ENCODE data around the gene CLEC7A. TPM values are rescaled to one million over a fixed set of nuclear protein-coding genes. Genes with fewer than 3 reads are reported as not detected.

CLEC7A gene
- total RNA-seq, 1 donor from 2014 or later: 51.1 TPM

DNA sequence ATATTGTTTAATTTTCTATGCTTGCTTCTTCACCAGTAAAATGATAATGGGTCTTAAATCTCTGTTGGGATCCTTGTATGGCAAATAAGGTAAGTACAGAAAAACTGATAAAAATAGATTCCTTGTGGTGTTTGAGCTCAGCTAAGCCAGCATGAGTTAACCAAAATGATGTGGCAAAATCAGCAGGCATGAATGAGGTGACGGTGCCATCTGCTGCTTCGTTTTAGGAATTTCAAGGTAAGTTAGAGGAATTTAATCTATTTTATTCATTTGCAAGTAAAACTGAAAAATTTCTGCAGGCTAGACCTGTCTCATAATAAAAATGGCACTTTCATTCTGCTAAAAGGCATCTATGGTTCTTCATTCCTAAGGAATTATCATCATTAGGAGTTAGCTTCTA lies 10.0 kb upstream of the CLEC7A start:
- H3K4me3 ChIP-seq: no peak overlapping the region
- no peaks in the 10 kb centered on the region for H3K9me3 ChIP-seq
- DNase-seq (no peak), ATAC-seq (peak; percentile 73)
- no peaks in the 10 kb centered on the region for H3K27me3 ChIP-seq
- H3K27ac ChIP-seq: no peak overlapping the region
- intact Hi-C loops (cut with DNase I): no loop called here
- H3K4me1 ChIP-seq: no peaks in the 10 kb centered on the region
- no peaks in the 10 kb centered on the region for H3K36me3 ChIP-seq
- peak; percentile 60 for TF ChIP-seq CTCF (IDR thresholded peaks at IDR 0.05)

DNA sequence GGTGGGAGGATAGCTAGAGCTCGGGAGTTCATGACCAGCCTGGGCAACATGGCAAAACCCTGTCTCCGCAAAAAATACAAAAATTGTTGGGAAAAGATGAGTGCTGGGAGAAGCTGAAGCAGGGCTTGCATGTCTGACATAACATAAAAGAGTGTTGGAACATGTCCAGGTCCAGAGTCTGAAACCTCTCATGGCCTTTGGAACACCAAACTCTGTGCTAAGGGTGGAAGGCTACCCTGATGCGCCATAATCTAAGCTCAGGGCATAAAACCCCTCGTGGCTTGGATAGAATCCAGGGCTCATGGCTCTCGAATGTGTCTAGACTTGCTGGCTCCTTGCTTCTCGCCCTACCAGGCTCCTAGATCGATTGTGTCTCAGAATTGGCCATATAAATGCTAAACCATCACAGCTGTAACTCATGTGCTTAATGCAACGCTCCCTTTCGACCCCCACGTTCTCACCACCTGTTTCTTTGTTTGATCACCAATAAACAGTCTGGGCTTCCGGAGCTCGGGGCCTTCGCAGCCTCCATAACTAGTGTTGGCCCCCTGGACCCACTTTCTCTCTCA lies 6.7 kb upstream of the CLEC7A start:
- intact Hi-C loops (cut with DNase I): no loop called here
- no peak for TF ChIP-seq CTCF (IDR thresholded peaks at IDR 0.05)
- H3K27ac ChIP-seq: no peak overlapping the region

DNA sequence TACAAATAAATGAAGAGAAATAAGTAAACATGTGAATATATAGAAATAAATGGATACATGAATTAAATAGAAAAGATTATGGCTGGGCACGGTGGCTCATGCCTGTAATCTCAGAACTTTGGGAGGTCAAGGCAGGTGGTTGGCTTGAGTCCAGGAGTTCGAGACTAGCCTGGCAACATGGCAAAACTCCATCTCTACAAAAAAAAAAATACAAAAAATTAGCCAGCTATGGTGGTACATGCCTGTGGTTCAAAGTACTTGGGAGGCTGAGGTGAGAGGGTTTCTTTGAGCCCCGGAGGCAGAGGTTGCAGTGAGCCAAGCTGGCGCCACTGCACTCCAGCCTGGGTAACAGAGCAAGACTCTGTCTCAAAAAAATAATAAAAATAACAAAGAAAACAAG lies 5.1 kb upstream of the CLEC7A start:
- no peak for ATAC-seq
- Histone ChIP-seq H3K9me3 (no peaks in the 10 kb centered on the region), H3K4me1 (no peaks in the 10 kb centered on the region), H3K36me3 (no peaks in the 10 kb centered on the region), H3K27ac (no peak overlapping the region), H3K27me3 (no peaks in the 10 kb centered on the region), H3K4me3 (no peak overlapping the region)
- TF ChIP-seq CTCF (IDR thresholded peaks at IDR 0.05): no peak
- intact Hi-C loops (cut with DNase I): no loop called here
- DNase-seq: no peak

More for the DNA sequence above, 6.7 kb upstream of the CLEC7A start:
- ATAC-seq (no peak), DNase-seq (no peak)
- no peak overlapping the region for H3K4me3 ChIP-seq
- no peaks in the 10 kb centered on the region for H3K4me1 ChIP-seq
- H3K36me3 ChIP-seq: no peaks in the 10 kb centered on the region
- no peaks in the 10 kb centered on the region for H3K9me3 ChIP-seq
- H3K27me3 ChIP-seq: no peaks in the 10 kb centered on the region

DNA sequence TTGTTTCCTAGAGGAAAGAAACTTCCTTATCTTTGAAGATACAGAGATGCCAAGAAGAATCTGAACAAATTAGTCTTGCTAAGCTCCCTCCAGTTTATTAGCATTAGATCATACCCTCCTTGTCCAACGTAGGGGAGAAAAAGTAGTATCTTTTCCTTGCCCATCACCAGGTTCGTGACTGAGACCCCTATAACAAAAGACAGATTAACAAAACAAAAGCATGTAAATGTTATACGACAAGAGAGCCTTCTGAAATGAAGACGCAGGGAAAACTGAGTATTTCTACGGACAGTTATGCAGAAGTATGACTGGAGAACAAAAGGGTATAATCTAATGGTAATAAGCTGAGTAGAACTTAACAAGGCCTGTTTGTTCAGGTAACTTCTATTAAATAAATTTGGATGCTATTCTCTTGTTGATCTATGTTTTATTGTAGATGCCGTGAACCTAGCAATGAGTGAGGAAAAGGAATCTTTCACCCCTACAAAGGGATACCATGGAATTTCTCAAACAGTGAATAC lies 2.9 kb upstream of the CLEC7A start:
- DNase-seq (no peak), ATAC-seq (no peak)
- no peaks in the 10 kb centered on the region for H3K4me1 ChIP-seq
- no peaks in the 10 kb centered on the region for H3K27me3 ChIP-seq
- TF ChIP-seq CTCF (IDR thresholded peaks at IDR 0.05): no peak
- no peak overlapping the region for H3K4me3 ChIP-seq
- intact Hi-C loops (cut with DNase I): no loop called here
- H3K9me3 ChIP-seq: no peaks in the 10 kb centered on the region
- H3K27ac ChIP-seq: no peak overlapping the region
- H3K36me3 ChIP-seq: no peaks in the 10 kb centered on the region

DNA sequence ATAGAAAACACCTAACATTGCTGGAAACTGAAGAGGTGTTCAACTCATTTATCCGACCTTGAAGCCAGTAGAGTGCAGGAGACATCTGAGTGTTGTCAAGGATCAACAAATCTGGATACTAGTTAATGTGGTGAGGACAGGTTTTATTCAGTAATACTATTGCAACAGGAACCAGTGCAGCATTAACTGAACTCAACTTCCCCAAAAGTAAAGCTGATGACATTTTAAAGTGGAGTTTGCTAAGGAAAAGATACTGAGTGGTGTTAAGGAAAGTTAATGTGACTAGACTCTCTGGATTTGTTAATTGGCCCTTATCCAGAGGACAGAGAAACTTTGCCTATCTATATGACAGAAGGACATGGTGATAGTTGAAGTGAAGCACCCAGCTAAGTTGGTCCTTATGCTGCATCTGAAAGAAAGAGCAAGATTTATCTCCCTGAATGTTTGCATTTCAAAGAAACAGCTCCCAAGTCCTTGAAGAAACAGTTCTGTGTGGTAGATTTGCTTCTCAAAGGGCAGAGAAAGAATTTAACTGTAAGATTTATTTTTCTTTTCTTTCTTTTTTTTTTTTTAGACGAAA lies 1.2 kb upstream of the CLEC7A start:
- peak; percentile 65 for ATAC-seq
- peak overlapping the region; percentile 51 for H3K27ac ChIP-seq
- intact Hi-C loops (cut with DNase I): no loop called here

More for the DNA sequence above, 1.2 kb upstream of the CLEC7A start:
- no peaks in the 10 kb centered on the region for H3K4me1 ChIP-seq
- TF ChIP-seq CTCF (IDR thresholded peaks at IDR 0.05): no peak
- H3K27me3 ChIP-seq: no peaks in the 10 kb centered on the region
- no peaks in the 10 kb centered on the region for H3K36me3 ChIP-seq
- no peak for DNase-seq
- H3K4me3 ChIP-seq: no peak overlapping the region
- no peaks in the 10 kb centered on the region for H3K9me3 ChIP-seq

Data from upper lobe of right lung (tissue), 1 donor.